GM12874 (cell line): ENCODE results near the gene SLC25A34.

ENCODE experiments used
- TF ChIP-seq, protein P1 (sequence below): IDR thresholded peaks from 2 replicates; pipeline ENCODE4 v1.5.1; 2011; ENCODE audit warnings: low read depth, mild to moderate bottlenecking, control low read depth, low read length, moderate library complexity; ENCODE audit not compliant: insufficient read depth

The SLC25A34 gene

GRCh38 chr1:15730936-15731335, 5.1 kb upstream of the SLC25A34 start:
- TF ChIP-seq, protein P1, sequence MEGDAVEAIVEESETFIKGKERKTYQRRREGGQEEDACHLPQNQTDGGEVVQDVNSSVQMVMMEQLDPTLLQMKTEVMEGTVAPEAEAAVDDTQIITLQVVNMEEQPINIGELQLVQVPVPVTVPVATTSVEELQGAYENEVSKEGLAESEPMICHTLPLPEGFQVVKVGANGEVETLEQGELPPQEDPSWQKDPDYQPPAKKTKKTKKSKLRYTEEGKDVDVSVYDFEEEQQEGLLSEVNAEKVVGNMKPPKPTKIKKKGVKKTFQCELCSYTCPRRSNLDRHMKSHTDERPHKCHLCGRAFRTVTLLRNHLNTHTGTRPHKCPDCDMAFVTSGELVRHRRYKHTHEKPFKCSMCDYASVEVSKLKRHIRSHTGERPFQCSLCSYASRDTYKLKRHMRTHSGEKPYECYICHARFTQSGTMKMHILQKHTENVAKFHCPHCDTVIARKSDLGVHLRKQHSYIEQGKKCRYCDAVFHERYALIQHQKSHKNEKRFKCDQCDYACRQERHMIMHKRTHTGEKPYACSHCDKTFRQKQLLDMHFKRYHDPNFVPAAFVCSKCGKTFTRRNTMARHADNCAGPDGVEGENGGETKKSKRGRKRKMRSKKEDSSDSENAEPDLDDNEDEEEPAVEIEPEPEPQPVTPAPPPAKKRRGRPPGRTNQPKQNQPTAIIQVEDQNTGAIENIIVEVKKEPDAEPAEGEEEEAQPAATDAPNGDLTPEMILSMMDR: no peak

- TF ChIP-seq, protein P1: no peak
Measured at GRCh38 chr1:15731735-15732685, 4.0 kb upstream of the SLC25A34 start.

DNA sequence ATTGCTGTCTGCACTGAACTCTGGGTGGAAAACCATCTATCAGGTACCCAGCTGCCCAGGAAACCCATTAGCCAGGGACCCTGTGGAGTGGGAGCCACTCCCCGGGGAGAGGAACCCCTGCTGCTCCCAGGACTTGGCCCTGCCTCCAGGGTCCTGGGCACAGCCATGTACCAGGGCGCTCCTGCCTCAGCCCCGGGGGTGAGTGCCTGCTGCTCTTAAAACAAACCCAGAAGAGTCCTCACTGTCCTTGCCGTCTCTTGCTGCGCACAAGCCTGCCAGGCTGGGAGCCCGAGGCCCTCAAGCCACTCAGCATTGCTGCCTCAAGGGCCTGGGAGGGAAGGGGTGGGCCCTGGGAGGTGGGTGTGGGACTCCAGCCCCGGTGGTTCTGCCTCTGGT, 3.4 kb upstream of the SLC25A34 start:
- TF ChIP-seq, protein P1: no peak

DNA sequence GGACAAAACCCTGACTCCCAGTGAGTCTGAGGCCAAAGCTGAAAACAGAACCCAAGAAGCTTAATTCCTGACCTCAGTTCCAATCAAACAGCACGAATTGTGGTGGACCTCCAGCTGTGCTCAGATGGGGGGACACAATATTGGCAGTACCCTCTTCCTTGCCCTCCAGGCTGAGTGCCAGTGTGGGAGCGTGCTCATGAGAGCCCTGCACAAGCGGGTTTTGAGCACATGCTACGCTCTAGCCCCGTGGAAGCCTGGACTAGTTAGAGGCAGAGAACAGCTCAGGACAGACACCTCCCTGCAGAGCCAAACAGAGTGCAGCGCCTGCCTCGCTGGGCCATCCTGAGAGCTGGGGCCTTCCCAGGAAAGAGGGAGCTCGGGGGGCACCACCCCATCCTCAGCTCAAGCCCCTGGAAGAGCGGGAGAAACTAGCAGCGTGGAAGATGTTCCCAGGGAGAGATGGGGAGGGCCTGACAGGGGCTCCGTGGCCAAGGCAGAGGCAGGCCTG, 2.8 kb upstream of the SLC25A34 start:
- TF ChIP-seq, protein P1: no peak

DNA sequence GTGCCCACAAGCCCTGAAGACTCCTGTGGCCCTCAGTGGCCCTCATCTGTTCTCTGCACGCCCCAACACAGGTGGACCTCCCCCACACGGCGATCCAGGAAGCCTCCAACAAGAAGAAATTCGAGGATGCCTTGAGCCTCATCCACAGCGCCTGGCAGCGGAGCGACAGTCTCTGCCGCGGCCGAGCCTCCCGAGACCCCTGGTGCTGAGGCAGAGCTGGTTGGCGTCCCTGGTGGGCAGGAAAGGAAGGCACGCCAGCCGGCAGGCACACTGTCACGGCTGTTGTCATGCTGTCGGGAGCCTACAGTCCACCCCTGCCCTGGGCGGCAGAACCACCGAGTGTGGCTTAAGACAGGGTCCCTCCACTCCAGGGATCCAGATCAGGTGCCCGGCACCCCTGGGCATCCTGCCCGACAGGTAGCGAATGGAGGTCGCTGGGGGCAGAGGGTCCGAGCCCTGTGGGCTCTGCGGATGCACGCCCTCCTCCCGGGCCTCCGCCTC, 2.3 kb upstream of the SLC25A34 start:
- TF ChIP-seq, protein P1: no peak

DNA sequence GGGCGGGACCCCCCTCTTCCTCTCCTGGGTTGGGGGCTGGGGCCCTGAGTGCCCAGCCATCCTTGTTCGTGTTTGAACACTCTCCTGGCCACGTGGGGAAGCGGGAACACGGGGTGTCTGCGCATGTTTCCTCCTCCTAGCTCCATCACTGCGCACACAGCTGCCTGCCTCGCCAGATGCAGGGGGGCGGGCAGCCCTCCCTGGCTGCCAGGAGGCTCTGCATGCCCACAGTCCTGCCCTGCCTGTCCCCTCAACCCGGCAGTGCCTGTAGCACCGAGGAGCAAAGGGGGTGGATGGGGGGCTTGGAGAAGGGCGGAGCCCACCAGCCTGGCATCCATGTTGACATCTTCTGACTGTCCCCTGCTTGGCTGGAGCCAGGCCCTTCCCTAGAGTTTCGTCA, 1.8 kb upstream of the SLC25A34 start:
- TF ChIP-seq, protein P1: no peak

DNA sequence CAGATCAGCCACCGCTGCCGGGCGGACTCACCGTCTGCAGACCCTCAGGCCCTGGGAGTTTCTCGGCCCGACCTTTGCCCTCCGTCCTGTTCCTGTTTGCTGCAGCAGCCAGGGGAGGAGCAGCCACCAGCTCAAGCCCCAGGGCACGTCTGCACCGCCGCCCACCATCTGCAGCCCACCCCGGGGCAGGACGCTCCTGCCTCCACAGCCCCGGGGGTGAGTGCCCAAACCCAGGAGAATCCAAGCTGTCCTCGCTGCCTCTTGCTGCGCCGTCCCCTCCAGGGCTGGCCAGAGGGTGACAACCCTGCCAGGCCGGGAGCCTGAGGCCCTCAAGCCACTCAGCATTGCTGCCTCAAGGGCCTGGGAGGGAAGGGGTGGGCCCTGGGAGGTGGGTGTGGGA, 1.2 kb upstream of the SLC25A34 start:
- TF ChIP-seq, protein P1: no peak
